Measurements from ENCODE around the gene DTX2.
"Not testable (repeated sequence)": the region's sequence is repeated elsewhere in the genome, so short reads cannot be mapped to it uniquely, and the experiment has no call there.

The DTX2 gene

DNA sequence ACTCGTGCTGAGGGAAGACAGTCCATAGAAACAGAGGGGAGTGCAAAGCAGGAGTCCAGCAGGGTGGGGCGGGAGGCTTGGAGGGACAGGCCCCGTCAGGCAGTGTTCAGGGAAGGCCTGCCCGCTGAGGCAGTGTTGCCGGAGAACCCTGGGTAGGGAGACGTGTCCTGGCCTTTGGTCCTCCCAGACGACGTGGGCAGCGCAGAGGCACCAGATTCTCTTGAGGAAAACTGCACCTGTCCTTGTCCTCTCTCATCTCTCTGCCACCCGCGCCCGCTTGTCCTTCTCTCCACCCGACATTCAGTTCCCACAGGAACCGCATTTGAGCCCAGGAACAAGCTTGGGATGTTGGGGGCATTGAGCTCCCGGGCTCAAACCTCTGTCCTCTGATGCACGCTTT is 34.2 kb downstream of the DTX2 start:
- DNase-seq: not testable (repeated sequence)

DNA sequence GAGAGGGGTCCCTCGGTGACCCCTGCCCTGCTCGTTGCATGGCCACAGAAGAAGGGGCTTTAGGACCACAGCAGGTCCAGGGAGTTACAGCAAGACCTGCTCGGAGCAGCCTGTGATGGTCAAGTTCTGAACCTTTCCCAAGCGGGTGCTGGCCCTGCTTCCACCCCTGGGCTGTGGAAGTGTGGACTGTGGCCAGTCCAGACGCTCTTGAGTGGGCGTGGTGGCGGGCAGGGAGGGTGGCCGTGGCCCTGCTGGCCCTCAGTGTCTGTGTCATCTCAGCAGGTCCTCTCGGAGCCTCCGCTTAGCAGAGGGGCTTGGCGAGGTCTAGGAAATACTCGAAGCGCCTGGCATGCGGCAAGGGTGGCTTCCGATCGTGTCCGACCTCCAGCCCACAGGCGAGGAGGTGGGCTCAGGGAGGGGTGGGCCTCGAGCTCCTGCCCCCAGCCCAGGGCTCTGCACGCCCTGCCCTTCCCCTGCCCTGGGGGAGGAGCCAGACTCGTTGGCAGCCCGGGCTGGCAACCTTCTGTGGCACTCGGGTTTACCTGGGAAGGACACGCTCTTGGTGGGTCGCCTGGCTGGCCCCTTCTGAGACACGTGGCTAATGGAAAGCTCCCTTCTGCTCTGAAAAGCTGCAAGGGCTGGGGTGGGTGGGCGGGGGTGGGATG is 36.5 kb downstream of the DTX2 start:
- DNase-seq: not testable (repeated sequence)

DNA sequence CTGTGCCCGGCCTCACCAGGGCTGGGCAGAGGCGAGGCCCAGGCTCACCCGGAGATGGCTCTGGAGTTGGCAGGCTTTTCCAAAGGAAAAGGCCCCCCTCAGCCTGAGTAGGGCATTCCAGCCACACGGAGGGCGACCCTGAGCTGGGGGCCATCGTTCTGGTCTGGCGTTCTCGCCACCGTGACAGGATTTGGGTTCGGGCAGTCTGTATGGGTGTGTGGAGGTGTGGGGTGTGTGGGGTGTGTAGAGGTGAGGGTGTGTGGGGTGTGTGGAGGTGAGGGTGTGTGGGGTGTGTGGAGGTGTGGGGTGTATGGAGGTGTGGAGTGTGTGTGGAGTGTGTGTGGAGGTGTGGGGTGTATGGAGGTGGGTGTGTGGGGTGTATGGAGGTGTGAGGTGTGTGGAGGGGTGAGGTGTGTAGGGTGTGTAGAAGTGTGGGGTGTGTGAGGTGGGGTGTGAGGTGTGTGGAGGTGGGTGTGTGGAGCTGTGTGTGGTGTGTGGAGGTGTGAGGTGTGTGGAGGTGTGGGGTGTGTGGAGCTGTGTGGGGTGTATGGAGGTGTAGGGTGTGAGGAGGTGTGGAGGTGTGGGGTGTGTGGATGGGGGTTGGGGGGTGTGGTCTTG is 37.2 kb downstream of the DTX2 start:
- DNase-seq: not testable (repeated sequence)

DNA sequence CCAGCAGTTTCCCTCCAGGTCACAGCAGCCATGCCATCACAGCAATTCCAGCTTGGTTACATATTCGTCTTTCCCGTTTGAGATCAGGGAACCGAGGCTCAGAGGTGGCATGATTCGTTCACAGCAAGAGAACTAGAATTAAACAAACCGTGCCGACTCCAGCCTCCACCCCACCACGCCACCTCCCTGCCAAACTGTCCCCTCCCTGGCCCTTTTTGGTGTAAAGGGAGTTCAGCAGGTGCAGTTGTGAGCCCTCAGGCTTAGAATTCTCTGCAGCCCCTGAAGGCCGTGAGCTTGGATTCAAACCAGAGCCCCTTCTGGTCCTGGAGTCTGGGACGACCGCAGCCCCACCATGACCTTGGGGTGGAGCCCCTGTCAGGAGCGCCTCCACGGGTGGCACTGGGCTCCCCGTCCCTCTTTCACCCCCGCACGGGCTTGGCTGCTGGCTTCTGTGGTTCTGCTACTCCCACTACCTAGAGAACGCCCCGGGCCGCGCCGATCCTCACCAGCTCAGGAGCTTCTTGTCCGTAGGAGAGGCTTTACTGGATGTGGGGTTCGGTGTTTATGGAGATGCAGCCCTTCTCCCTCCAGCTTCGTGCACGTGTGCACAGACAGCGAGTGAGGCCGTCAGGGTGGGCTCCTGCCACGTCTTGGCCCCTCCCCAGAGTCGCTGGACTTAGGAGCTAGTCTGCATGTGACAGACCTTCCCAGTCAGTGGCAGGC is 37.9 kb downstream of the DTX2 start:
- not testable (repeated sequence) for DNase-seq

DNA sequence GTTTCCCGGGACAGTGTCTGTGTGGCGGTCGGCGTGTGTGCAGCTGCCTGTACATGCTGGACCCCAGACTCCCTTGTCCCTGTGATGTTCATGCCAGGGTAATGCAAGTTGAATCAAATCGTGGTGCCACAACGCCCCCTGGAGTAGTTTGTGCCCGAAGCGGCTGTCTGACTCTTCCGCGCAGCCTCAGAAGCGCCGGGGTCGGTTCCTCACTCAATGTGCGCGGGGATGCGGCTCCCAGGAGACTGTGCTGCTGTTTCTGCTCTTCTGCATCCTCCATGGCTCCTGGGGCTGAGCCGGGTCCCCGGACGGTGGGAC is 38.4 kb downstream of the DTX2 start:
- DNase-seq: not testable (repeated sequence)

DNA sequence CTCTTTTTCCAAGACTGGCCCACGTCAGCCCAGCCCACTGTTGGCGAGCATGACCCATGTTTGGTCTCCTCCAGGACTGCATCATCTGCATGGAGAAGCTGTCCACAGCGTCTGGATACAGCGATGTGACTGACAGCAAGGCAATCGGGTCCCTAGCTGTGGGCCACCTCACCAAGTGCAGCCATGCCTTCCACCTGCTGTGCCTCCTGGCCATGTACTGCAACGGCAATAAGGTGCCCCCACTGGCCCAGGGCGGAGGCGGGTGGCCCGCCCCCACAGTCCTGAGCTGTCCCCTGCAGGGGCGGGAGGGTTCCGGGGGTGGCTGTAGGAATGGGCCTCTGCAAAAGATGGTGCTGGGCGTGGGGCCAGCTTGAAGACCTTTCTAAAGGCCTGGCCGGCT is 40.7 kb downstream of the DTX2 start:
- not testable (repeated sequence) for DNase-seq

DNA sequence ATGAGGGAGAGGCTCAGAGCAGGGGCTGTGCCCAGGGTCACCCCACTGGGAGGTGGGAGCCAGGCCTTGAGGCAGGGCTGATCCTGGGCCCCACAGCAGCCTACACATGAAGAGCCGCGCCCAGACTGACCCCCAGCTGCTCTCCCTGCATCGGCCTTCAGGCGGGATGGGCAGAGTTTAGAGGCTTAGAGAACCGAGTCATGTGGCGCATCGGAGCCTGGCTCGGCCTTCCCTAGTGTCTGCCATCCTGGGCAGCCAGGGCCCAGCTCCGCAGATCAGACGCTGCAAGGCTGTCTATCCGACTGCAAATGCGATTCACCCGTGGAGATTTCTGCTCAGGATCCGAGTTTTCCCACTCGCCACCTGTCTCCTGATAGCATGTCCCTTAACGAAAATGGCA is 41.3 kb downstream of the DTX2 start:
- DNase-seq: not testable (repeated sequence)

DNA sequence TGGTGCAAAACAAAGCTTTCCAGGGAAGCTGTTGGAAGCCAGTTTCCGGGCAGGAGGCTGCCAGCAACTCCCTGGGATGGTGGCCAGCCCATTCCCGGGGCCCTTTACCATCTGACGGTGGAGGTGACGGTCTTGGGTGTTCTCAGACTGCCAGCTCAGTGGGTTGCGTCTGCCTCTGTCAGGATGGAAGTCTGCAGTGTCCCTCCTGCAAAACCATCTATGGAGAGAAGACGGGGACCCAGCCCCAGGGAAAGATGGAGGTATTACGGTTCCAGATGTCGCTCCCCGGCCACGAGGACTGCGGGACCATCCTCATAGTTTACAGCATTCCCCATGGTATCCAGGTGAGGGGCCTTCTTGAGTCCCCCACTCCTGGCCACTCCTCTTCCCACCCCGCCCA is 41.7 kb downstream of the DTX2 start:
- not testable (repeated sequence) for DNase-seq

DNA sequence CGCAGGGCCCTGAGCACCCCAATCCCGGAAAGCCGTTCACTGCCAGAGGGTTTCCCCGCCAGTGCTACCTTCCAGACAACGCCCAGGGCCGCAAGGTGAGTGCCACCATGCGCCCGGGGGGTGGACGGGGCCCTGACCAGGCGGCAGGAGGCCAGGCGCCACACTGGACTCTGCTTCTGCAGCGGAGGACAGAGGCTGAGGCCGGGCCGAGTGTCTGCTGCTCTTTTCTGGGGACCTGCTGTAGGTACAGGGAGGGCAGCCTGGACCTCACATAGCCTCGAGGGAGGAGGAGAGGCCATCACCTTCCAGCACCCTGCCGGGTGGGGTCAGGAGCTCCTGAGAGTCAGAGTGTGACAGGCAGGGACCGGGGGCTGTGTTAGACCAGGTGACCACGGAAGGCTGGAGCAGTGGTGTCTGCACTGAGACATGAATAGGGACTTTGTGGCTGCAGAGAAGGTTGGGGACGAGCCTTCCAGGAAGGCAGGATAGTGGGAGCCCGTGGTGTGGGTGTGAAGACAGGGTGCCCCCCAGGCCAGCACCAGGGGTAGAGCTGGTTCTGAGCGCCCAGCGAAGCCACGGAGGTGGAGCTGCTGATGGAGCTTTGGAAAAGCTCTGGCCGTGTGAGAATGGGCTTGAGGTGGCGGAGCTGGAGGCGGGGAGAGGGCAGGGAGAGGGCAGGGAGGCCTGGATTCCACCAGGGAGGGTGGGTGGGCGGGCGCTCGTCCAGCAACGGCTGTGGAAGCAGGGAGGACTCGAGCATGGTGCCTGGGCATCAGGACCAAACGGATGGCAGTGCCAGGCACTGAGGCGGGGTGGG is 43.0 kb downstream of the DTX2 start:
- DNase-seq: not testable (repeated sequence)

DNA sequence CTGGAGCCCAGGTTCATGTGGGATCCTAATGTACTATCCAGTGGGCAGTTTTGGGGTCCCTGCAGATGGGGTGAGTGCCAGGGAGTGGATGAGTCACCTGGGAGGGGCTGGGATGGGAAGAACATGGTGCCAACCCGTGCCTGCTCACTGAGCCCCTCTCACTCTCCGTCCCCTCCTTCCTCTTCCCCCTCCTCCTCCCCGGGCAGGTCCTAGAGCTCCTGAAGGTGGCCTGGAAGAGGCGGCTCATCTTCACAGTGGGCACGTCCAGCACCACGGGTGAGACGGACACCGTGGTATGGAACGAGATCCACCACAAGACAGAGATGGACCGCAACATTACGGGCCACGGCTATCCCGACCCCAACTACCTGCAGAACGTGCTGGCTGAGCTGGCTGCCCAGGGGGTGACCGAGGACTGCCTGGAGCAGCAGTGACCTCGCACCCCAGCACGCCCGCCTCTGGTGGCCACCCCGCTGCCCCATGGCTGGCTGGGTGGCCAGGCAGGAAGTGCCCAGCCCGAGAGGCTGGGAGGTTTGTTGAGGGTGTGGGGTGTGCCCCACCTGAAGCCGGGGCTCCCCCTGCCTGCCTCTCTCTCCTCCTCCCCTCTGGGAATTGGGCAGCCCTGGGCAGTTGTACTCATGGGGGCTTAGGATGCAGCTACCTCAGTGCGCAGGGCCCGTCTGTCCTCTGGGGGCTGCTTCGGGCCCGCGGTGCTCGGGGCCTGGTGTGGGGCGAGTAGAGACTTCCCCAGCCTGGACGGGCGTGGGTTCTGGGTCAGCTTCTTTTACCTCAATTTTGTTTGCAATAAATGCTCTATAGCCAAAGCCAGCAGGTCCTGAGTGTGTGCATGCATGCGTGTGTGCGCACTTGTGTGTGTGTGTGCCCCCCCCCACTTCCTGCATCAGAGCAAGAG is 43.9 kb downstream of the DTX2 start:
- DNase-seq: no peak

DNA sequence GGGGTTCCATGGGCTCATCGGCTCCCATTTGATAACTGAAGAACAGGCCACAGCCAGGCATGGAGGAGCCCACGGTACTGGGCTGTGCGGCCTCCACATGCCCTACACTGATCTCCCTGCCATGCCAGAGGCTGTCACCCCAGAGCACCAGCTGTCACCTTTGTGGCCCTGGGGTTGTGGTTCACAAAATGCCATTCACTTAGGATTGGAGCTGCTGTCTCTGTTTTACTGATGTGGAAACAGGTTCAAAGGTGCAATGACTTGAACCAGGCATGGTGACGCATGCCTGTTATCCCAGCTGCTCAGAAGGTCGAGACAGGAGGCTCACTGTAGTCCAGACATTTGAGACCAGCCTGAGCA is 44.6 kb downstream of the DTX2 start:
- DNase-seq: no peak

DNA sequence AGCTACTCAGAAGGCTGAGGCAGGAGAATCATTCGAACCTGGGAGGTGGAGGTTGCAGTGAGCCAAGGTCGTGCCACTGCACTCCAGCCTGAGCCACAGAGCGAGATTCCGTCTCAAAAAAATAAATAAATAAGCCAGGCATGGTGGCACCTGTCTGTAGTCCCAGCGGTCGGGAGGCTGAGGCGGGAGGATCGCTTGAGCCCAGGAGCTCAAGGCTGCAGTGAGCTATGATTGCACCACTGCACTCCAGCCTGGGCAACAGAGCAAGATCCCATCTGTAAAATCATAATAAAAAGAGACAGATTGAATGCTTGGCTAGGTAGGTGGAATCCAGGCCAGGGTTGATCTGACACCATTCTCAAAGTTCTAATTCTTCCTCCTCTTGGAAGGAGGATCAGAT is 45.1 kb downstream of the DTX2 start:
- not testable (repeated sequence) for DNase-seq

DNA sequence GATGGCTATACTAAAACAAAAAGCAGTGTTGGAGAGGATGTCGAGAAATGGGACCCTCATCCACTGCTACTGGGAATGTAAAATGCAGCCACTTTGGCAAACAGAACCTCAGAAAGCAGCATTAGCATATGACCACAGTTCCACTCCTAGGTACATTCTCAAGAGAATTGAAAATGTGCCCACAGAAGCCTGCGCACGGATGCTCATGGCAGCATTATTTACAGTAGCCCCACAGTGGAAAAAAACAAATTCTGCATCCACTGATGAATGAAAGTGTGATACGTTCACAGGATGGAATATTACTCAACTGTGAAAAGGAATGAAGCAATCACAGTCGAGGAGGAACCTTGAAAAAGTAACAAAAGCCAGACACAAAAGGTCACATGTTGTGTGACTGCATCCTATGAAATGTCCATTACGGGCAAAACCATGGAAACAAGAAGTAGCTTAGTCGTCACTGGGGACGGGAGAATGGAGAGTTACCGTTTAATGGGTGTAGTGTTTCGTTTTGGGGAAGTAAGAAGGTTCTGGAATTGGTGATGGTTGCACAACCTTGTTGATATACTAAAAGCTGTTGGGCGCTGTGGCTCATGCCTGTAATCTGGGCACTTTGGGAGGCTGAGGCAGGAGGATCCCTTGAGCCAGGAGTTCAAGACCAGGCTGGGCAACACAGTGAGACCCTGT is 46.4 kb downstream of the DTX2 start:
- DNase-seq: peak; percentile 39

DNA sequence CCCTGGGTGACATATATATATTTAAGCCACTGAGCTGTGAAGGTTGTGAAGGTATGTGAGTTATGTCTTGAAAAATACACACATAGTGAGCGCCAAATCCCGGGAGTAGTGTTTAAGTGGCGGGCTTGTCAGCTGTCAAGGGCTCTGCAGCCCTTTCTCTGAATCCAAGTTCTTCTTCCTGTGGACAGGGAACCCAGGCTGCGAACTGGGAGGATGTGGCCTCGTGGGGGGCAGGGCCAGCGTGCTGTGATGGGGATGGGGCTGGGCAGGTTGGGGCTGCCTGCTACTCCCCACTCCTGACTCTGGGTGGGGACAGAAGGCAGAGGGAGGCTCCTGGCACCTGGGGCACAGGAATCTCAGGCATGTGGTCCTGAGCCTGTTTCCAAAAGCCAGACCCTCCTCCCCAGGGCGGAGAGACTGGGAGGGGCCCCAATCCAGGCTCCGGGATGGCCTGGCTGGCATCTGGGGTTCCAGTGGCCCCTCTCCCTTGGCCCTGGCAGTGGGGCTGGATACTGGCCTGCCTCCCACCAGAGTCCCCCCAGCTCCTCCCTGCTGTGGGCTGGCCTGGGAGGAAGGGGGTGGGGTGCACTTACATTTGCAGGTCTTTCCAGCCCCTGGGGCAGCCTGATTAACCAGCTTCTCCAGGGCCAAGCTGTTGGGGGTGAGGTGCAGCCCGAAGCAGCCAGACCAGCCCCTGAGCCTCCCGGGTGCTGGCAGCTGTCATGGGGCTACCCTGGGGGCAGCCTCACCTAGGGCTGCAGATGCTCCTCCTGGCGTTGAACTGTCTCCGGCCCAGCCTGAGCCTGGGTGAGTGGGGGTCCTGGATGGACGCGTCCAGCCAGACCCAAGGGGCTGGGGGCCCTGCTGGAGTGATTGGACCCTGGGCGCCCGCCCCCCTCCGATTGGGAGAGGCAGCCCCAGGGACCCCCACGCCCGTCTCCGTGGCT is 48.7 kb downstream of the DTX2 start, which contains the start of gene UPK3B:
Gene UPK3B, plus strand, starts transcription at position 622 of the 947 bp plus-strand sequence. Its CDS starts 101 bp downstream, at position 723.
- no peak for DNase-seq

DNA sequence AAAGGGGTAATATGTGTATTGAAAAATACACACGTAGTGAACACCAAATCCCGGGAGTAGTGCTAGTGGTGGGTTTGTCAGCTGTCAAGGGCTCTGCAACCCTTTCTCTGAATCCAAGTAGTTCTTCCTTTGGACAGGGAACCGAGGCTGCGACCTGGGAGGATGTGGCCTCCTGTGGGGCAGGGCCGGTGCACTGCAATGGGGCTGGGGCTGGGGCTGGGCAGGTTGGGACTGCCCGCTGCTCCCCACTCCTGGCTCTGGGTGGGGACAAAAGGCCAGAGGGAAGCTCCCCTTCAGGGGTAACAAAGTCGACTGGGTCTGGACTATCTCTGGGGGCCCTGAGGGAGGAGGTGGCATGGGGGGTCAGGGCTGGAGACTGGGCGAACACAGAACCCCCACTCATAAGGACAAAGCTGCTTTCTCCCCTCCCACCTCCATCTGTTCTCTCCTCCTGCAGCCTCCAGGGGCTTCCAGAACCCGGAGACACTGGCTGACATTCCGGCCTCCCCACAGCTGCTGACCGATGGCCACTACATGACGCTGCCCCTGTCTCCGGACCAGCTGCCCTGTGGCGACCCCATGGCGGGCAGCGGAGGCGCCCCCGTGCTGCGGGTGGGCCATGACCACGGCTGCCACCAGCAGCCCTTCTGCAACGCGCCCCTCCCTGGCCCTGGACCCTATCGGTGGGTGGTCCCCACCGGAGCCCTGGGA is 49.8 kb downstream of the DTX2 start:
- not testable (repeated sequence) for DNase-seq

DNA sequence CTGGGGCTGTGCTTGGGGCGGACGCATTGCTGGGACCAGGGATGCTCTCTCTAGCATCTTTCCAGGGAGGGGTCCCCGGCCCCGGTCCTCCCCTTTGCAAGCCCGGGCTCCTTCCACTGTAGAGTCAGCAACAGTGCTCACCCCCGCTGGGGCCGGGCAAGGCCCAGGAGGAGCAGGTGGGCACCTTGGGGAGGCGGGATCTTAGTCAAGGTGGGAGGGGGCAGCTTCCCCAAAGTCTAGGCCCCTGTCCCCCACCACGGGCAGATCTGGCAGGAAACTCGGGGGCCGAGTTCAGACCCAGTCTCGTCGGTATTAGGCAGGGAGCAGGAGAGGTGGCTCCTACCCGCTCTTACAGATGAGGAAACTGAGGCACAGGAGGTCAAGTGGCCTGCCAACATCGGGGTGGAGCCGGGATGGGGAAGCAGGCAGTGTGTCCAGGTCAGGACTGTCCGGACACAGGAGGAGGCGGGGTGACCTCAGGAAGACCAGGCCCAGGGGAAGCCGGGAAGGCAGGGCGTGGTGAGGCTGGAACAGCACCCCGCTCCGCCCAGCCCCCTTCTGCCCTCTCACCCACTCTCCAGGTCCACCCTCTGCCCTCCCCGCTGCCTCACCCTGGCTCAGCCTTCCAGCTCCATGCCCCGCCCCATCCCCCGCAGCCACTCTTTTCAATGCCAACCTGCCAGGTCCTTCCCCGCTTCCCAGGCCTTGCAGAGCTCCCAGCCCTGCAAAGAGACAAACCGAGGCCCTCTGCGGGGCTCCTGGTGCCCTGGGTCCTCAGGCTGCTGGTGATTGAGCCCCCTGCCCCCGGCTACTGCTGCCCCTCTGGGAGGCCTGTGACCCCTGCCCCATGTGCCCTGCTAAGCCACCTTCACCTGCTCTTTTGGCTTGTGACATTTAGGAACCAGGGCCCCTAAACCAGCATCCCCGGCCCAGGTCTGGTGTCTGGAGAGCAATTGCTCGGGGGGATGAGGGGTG is 50.7 kb downstream of the DTX2 start:
- not testable (repeated sequence) for DNase-seq

DNA sequence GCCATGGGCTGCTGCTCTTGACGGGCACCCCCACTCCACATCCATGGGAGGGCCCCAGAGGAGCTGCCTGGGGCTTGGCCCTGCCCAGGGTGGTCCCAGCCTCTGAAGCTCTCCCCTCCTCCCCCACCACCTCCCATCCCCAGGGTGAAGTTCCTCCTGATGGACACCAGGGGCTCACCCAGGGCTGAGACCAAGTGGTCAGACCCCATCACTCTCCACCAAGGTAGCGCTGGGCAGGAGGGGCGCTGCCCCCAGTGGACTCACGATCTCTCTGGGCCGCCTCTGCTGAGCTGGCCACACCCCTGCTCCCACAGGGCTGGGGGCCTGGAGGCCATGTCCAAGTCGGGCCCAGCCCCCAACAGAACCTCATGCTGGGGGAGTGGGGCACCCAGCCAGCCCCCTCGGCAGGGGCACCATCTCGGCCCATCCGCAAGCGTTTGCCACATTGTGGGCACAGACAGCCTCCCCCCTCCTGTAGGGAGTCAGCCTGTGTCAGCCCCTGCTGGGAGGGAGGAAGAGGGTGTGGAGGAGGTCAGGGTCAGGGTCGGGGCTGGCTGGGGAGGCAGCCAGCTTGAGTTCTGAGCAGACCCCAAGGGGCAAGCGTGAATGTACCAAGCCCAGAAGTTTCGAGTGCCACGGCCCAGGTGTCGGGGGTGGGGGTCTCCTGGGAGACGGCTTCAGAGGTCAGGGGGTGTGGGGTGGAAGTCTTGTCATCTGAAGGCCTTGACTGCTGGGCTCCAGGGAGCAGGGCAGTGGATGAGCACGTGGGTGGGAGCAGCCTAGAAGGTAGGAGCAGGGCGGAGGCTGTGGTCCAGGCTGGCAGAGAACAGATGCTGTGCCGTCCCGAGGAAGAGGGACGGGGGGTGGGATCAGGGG is 51.7 kb downstream of the DTX2 start:
- DNase-seq: no peak

Measured in CD4-positive, alpha-beta T cell treated with Interleukin-17A for 1 hour (primary cell).